GM12878 (cell line): ENCODE measurements around the gene BCL2L12. TPM values are rescaled to one million over a fixed set of nuclear protein-coding genes. Genes with fewer than 3 reads are reported as not detected.

Experiments used
- ATAC-seq: fragments of 200-7000 bp; cut with Tn5 transposase; 3 replicates; pipeline ENCODE4 v1.9.1; 2020; ENCODE audit warnings: mild to moderate bottlenecking, moderate library complexity
- BruUV-seq: library from RNA; stranded (reverse); fragments of 400-500 nt; replicated peaks from 2 replicates; lab custom pipeline; 2021; lab: Mats Ljungman, UMichigan
- CTCF ChIA-PET: fragments of 300-600 bp; sonication (Branson Sonifier 250); formaldehyde crosslinking; extraction: SDS; loops from one replicate; lab custom pipeline; 2021; ENCODE audit warnings: inconsistent platforms; lab: Yijun Ruan, JAX
- POLR2A ChIA-PET: fragments of 350-600 bp; formaldehyde crosslinking; extraction: SDS; loops from one replicate; lab custom pipeline; 2021; ENCODE audit warnings: inconsistent platforms; lab: Charles Lee
- RAD21 ChIA-PET: fragments of 300-600 bp; sonication (Branson Sonifier 250); formaldehyde crosslinking; loops from one replicate; lab custom pipeline; 2023; ENCODE audit warnings: antibody characterized with exemption; ENCODE audit not compliant: unreplicated experiment; lab: Charles Lee
- SMC1A ChIA-PET: fragments of 300-600 bp; sonication (Branson Sonifier 250); formaldehyde crosslinking; loops from one replicate; lab custom pipeline; 2023; ENCODE audit not compliant: unreplicated experiment, uncharacterized antibody; lab: Charles Lee
- DNase-seq: peaks from one replicate; pipeline ENCODE4 v3.0.0-alpha.2; 2011; ENCODE audit warnings: low read depth, low spot score
- FAIRE-seq: peaks from 3 replicates; lab custom pipeline; 2011; peaks lifted over from hg19 to GRCh38; lab: Jason Lieb, UNC
- H2AFZ ChIP-seq: 2 replicates; pipeline ENCODE4 v1.6.0; 2011; ENCODE audit warnings: low read depth, low read length, control low read depth; ENCODE audit not compliant: control insufficient read depth
- H3K27ac ChIP-seq: 2 replicates; pipeline ENCODE4 v1.5.1; 2011; ENCODE audit warnings: control low read depth; ENCODE audit not compliant: control insufficient read depth, insufficient read depth
- H3K27me3 ChIP-seq, 2 experiments: replicated peaks in 1 of 2; 2 replicates each; pipeline versions ENCODE4 v1.6.0 to v1.6.1; 2011; ENCODE audit warnings: low read length in 1 of 2; ENCODE audit not compliant: control insufficient read depth in 2 of 2, insufficient read depth in 2 of 2
- H3K36me3 ChIP-seq, 2 experiments: 2 replicates each; pipeline ENCODE4 v1.5.1; 2011; ENCODE audit warnings: low read length in 1 of 2; ENCODE audit not compliant: control insufficient read depth in 2 of 2, insufficient read depth in 2 of 2
- H3K4me1 ChIP-seq: 2 replicates; pipeline ENCODE4 v1.6.1; 2011; ENCODE audit warnings: mild to moderate bottlenecking, low read length, moderate library complexity, mixed read lengths; ENCODE audit not compliant: control insufficient read depth, insufficient read depth
- H3K4me2 ChIP-seq: 2 replicates; pipeline ENCODE4 v1.6.0; 2011; ENCODE audit warnings: control low read depth; ENCODE audit not compliant: control insufficient read depth, insufficient read depth
- H3K4me3 ChIP-seq: fragments of 200-600 bp; sonication (generic); 2 replicates; pipeline ENCODE4 v1.5.1; 2016
- H3K79me2 ChIP-seq: 2 replicates; pipeline ENCODE4 v1.6.0; 2011; ENCODE audit warnings: low read length; ENCODE audit not compliant: control insufficient read depth, insufficient read depth
- H3K9ac ChIP-seq: 2 replicates; pipeline ENCODE4 v1.8.0; 2011; ENCODE audit warnings: low read length, control low read depth, mixed read lengths; ENCODE audit not compliant: control insufficient read depth, insufficient read depth
- H3K9me3 ChIP-seq: replicated peaks from 3 replicates; pipeline ENCODE4 v1.5.1; 2011; ENCODE audit warnings: mild to moderate bottlenecking, low read length; ENCODE audit not compliant: control insufficient read depth, insufficient read depth
- H4K20me1 ChIP-seq: 2 replicates; pipeline ENCODE4 v1.6.0; 2011; ENCODE audit not compliant: control insufficient read depth, insufficient read depth
- E2F4 ChIP-seq: IDR thresholded peaks from 2 replicates; pipeline ENCODE4 v1.6.1; 2012; ENCODE audit warnings: low read depth, low read length, improper control_type of control experiment
- EP300 ChIP-seq, 2 experiments: fragments of 150-350 bp in 1 of 2; IDR thresholded peaks; 2 replicates each; pipeline ENCODE4 v1.6.1; 2011 to 2012; ENCODE audit warnings: low read depth in 2 of 2, low read length in 2 of 2, borderline replicate concordance in 1 of 2, improper control_type of control experiment in 1 of 2, inconsistent platforms in 1 of 2; ENCODE audit not compliant: control insufficient read depth in 1 of 2
- FOXM1 ChIP-seq: IDR thresholded peaks from 2 replicates; pipeline ENCODE4 v1.6.1; 2012; ENCODE audit warnings: low read depth, mild to moderate bottlenecking, inconsistent platforms, low read length, moderate library complexity
- NFXL1 ChIP-seq: fragments of 450-650 bp; IDR thresholded peaks from 2 replicates; pipeline ENCODE4 v1.6.1; 2017; ENCODE audit warnings: antibody characterized with exemption, mild to moderate bottlenecking, borderline replicate concordance
- RBBP5 ChIP-seq: fragments of 200-600 bp; sonication (generic); conservative IDR thresholded peaks from 2 replicates; pipeline ENCODE4 v1.6.1; 2016
- SMC3 ChIP-seq: IDR thresholded peaks from 2 replicates; pipeline ENCODE4 v1.6.1; 2011; ENCODE audit warnings: low read length, improper control_type of control experiment, borderline replicate concordance
- TCF7 ChIP-seq: IDR thresholded peaks from 2 replicates; pipeline ENCODE4 v1.6.1; 2014; ENCODE audit warnings: antibody characterized with exemption, borderline replicate concordance
- ZBTB4 ChIP-seq: fragments of 450-650 bp; formaldehyde crosslinking; IDR thresholded peaks from 2 replicates; pipeline ENCODE4 v1.4.0; 2022; ENCODE audit warnings: mild to moderate bottlenecking, moderate library complexity
- ZZZ3 ChIP-seq: IDR thresholded peaks from 2 replicates; pipeline ENCODE4 v1.6.1; 2011; ENCODE audit warnings: low read depth; ENCODE audit not compliant: control insufficient read depth, insufficient read length
- WGBS: methylation state at CpG from one replicate; pipeline ENCODE4 v1.1.6; 2016; ENCODE audit warnings: low lambda C conversion rate; ENCODE audit not compliant: insufficient replicate concordance, insufficient coverage; ENCODE audit errors: missing lambda C conversion rate; 5-methylcytosine and 5-hydroxymethylcytosine counted together
- in situ Hi-C: fragments of 300-500 bp; cut with MboI; formaldehyde crosslinking; loops from 9 replicates; pipeline ENCODE4 v1.14.3; 2018; ENCODE audit warnings: mixed read lengths
- intact Hi-C: fragments of 100-400 bp; cut with micrococcal nuclease; formaldehyde crosslinking; loops from one replicate; pipeline ENCODE4 v1.14.2; 2022; ENCODE audit not compliant: unreplicated experiment
- polyA plus RNA-seq, 11 experiments: library from polyadenylated mRNA; depleted of rRNA in 4 of 11; unstranded in 6 of 11; stranded (reverse) in 5 of 11; fragments of >200 nt; fragmentation: Nextera tagmentation in 4 of 11; fragmentation: Illumina TruSeq in 1 of 11; extraction: Ambion mirVana in 4 of 11; extraction: Trizol in 1 of 11; gene quantifications; 1 replicate in 1 of 11; 2 replicates in 10 of 11; pipeline versions ENCODE4 v1.2.1 to v1.2.3, GENCODE V29; 2011 to 2016; ENCODE audit warnings: inconsistent platforms in 2 of 11, missing spikeins in 2 of 11, low read depth in 1 of 11
- total RNA-seq, 4 experiments: library from RNA; depleted of rRNA in 3 of 4; stranded (reverse); fragments of >200 nt in 3 of 4; fragmentation: Illumina TruSeq in 1 of 4; extraction: Trizol in 1 of 4; gene quantifications; 2 replicates each; pipeline versions ENCODE4 v1.2.1 to v1.2.3, GENCODE V29; 2013 to 2021
- TF ChIP-seq, protein P1 (sequence below), 3 experiments: IDR thresholded peaks in 2 of 3; conservative IDR thresholded peaks in 1 of 3; 2 replicates each; pipeline ENCODE4 v1.5.1; 2011; ENCODE audit warnings: low read depth in 3 of 3, low read length in 3 of 3, mild to moderate bottlenecking in 3 of 3, control low read depth in 2 of 3, moderate library complexity in 2 of 3, inconsistent platforms in 1 of 3, mixed read lengths in 1 of 3; ENCODE audit not compliant: control insufficient read depth in 2 of 3, insufficient read depth in 1 of 3; ENCODE audit errors: extremely low read depth in 1 of 3
- TF ChIP-seq, protein P2 (sequence below): fragments of 450-650 bp; IDR thresholded peaks from 2 replicates; pipeline ENCODE4 v1.6.1; 2016; ENCODE audit warnings: mild to moderate bottlenecking, moderate library complexity, borderline replicate concordance

The BCL2L12 gene
- total and polyA plus RNA-seq, 10 of the 15 experiments (the other 5 are each of a cell fraction or from before 2014, with no cell fraction given) = 1.8 to 143 (median 50.4) TPM

DNA sequence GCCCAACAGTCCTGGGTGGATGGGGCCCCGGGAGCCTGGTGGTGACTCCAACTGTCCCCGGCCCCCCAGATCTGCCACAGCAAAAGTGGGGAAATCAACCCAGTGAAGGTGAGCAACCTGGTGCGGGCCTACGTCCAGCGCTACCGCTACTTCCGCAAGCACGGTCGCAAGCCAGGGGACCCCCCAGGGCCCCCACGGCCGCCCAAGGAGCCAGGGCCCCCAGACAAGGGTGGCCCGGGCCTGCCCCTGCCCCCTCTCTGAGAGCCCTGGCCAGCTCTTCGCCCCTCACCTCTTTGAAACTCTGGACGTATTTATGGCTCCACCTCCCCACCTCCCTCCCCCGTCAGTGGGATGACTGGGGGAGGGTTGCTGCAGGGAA is 7.6 kb upstream of the BCL2L12 start:
- Histone ChIP-seq H3K4me1 (peaks cover 6% of the 10 kb centered on the region), H3K79me2 (peaks cover 4% of the 10 kb centered on the region), H2AFZ (no peak overlapping the region), H3K36me3 (peaks cover 12 to 49% of the 10 kb centered on the region in 2 experiments), H3K4me2 (no peak overlapping the region)
- SMC1A ChIA-PET = no interaction called here
- POLR2A ChIA-PET = no interaction called here
- no peak for FAIRE-seq
- intact Hi-C loops = no loop called here
- TF ChIP-seq ZBTB4 (no peak), ZZZ3 (no peak), RBBP5 (no peak), SMC3 (no peak), FOXM1 (no peak), E2F4 (no peak), NFXL1 (no peak), TCF7 (no peak), EP300 (IDR thresholded peaks at IDR 0.05; ENCODE audit: borderline replicate concordance in 1 of 2, control insufficient read depth in 1 of 2, low read depth in 2 of 2, low read length in 2 of 2) (no peak)
- TF ChIP-seq, protein P1, sequence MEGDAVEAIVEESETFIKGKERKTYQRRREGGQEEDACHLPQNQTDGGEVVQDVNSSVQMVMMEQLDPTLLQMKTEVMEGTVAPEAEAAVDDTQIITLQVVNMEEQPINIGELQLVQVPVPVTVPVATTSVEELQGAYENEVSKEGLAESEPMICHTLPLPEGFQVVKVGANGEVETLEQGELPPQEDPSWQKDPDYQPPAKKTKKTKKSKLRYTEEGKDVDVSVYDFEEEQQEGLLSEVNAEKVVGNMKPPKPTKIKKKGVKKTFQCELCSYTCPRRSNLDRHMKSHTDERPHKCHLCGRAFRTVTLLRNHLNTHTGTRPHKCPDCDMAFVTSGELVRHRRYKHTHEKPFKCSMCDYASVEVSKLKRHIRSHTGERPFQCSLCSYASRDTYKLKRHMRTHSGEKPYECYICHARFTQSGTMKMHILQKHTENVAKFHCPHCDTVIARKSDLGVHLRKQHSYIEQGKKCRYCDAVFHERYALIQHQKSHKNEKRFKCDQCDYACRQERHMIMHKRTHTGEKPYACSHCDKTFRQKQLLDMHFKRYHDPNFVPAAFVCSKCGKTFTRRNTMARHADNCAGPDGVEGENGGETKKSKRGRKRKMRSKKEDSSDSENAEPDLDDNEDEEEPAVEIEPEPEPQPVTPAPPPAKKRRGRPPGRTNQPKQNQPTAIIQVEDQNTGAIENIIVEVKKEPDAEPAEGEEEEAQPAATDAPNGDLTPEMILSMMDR (IDR thresholded peaks at IDR 0.05 in 2 of 3, conservative IDR thresholded peaks at IDR 0.05 in 1 of 3; ENCODE audit: control insufficient read depth in 2 of 3, extremely low read depth in 1 of 3, insufficient read depth in 1 of 3, low read depth in 3 of 3, low read length in 3 of 3) = no peak
- TF ChIP-seq, protein P2, sequence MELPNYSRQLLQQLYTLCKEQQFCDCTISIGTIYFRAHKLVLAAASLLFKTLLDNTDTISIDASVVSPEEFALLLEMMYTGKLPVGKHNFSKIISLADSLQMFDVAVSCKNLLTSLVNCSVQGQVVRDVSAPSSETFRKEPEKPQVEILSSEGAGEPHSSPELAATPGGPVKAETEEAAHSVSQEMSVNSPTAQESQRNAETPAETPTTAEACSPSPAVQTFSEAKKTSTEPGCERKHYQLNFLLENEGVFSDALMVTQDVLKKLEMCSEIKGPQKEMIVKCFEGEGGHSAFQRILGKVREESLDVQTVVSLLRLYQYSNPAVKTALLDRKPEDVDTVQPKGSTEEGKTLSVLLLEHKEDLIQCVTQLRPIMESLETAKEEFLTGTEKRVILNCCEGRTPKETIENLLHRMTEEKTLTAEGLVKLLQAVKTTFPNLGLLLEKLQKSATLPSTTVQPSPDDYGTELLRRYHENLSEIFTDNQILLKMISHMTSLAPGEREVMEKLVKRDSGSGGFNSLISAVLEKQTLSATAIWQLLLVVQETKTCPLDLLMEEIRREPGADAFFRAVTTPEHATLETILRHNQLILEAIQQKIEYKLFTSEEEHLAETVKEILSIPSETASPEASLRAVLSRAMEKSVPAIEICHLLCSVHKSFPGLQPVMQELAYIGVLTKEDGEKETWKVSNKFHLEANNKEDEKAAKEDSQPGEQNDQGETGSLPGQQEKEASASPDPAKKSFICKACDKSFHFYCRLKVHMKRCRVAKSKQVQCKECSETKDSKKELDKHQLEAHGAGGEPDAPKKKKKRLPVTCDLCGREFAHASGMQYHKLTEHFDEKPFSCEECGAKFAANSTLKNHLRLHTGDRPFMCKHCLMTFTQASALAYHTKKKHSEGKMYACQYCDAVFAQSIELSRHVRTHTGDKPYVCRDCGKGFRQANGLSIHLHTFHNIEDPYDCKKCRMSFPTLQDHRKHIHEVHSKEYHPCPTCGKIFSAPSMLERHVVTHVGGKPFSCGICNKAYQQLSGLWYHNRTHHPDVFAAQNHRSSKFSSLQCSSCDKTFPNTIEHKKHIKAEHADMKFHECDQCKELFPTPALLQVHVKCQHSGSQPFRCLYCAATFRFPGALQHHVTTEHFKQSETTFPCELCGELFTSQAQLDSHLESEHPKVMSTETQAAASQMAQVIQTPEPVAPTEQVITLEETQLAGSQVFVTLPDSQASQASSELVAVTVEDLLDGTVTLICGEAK = no peak
- TF ChIP-seq, all 136 proteins: peak for 0
- H3K9ac ChIP-seq = no peak overlapping the region
- H3K4me3 ChIP-seq = no peak overlapping the region
- no peaks in the 10 kb centered on the region for H3K27me3 ChIP-seq
- H4K20me1 ChIP-seq = no peaks in the 10 kb centered on the region; the same call in none of the 2 replicates
- no peak for DNase-seq
- no peak for ATAC-seq
- ChIA-PET RAD21 (no interaction called here), CTCF (interaction anchor here (0.5 kb wide), 1 partner anchor 18 kb away, joined by 3 read pairs; no protein-coding TSS in a partner anchor)
- BruUV-seq = TSS peak; percentile 56
- H3K27ac ChIP-seq = no peak overlapping the region
- WGBS = 90% methylated on average over 14 of the region's 15 CpGs
- no peaks in the 10 kb centered on the region for H3K9me3 ChIP-seq
- in situ Hi-C loops = no loop called here
